ENCODE data around the gene DYNLRB2.

GRCh38 chr16:80541306-80541694 is 507 bp downstream of the DYNLRB2 start:
- no peak for TF ChIP-seq POLR2A (IDR thresholded peaks at IDR 0.05; ENCODE audit: low read depth, low read length)
- TF ChIP-seq POLR2AphosphoS5 (IDR thresholded peaks at IDR 0.05; ENCODE audit: low read depth, low read length) = no peak
- no peak for TF ChIP-seq TAF1 (IDR thresholded peaks at IDR 0.05; ENCODE audit: low read depth, low read length)
- no peak for TF ChIP-seq SPI1 (IDR thresholded peaks at IDR 0.05; ENCODE audit: low read depth, low read length)
- no peak for TF ChIP-seq PAX5 (IDR thresholded peaks at IDR 0.05; ENCODE audit: insufficient read depth, low read length, severe bottlenecking)
